Measurements from ENCODE around the gene CUBN.

DNA sequence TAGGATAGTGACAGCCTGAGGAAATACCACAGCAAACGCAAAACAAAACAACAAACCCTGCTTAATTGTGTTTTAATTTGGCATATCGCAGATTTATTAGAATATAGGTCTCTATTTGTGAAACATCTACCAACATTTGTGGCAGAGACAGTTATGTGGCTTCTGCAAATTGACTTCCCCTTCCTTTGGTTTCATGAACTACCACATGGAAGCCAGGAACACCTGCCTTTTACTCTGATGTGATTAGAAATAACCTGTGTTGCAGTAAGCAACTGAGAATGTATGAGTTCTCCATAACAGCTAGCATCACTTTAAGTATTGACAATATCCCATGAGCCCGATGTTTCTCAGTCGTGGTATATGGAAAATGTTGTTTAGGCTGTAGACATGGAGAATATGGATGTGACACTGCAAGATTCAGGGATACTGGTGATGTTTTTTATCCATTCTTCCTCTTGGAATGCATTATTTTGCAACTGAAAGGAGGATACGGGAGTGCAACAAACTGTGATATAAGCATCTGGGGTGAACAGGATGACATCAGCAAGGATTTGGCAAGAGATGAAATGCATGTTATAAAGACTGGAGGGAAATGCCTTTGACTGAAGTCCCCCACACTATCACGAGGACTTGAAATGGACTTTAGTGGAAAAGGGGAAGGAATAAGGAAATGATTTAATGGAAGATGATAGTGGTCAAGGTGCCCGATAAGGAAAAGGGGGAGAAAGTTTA lies 95.9 kb downstream of the CUBN start:
- no peak for TF ChIP-seq POLR2A (IDR thresholded peaks at IDR 0.05)
- TF ChIP-seq, protein P1, sequence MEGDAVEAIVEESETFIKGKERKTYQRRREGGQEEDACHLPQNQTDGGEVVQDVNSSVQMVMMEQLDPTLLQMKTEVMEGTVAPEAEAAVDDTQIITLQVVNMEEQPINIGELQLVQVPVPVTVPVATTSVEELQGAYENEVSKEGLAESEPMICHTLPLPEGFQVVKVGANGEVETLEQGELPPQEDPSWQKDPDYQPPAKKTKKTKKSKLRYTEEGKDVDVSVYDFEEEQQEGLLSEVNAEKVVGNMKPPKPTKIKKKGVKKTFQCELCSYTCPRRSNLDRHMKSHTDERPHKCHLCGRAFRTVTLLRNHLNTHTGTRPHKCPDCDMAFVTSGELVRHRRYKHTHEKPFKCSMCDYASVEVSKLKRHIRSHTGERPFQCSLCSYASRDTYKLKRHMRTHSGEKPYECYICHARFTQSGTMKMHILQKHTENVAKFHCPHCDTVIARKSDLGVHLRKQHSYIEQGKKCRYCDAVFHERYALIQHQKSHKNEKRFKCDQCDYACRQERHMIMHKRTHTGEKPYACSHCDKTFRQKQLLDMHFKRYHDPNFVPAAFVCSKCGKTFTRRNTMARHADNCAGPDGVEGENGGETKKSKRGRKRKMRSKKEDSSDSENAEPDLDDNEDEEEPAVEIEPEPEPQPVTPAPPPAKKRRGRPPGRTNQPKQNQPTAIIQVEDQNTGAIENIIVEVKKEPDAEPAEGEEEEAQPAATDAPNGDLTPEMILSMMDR (IDR thresholded peaks at IDR 0.05), result no peak
